DOHH2 (cell line): ENCODE data around the gene WDFY2.

Experiments used
- EZH2phosphoT487 ChIP-seq: fragments of 200-600 bp; sonication (generic); IDR thresholded peaks from 2 replicates; pipeline ENCODE4 v1.6.1; 2017; ENCODE audit warnings: borderline replicate concordance, mild to moderate bottlenecking, antibody characterized with exemption, low read length, moderate library complexity, mixed read lengths
- TF ChIP-seq, protein P1 (sequence below): fragments of 200-600 bp; sonication (generic); IDR thresholded peaks from one replicate; pipeline ENCODE4 v1.5.1; 2014; ENCODE audit warnings: antibody characterized with exemption, mild to moderate bottlenecking, low read depth, low read length; ENCODE audit not compliant: poor library complexity, severe bottlenecking

DNA sequence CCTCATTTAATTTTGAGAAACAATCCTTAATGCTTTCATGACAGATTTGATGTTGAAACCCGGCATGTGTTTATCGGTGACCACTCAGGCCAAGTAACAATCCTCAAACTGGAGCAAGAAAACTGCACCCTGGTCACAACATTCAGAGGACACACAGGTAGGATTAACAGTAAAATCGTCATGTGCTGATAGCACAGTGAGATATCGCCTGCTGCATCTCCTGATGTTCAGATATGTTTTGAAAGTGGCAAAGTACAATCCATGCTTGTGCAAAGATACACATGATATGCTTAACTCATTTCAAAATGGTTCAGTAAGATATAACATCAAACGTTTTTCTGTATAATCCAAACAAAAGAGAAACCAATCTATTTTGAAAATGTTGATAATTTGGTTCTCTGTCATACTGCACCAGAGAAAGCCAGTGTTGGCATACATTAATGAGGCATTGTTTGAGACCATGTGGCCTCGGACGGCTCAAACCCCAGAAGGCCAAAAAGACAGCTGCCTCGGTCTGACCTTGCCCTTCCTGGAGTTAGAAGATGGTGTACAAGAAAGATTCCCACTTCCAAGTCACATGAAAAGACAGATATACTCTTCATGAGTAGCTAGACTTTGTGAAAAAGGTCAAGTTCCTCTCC, 143.5 kb downstream of the WDFY2 start:
- no peak for TF ChIP-seq EZH2phosphoT487
- TF ChIP-seq, protein P1, sequence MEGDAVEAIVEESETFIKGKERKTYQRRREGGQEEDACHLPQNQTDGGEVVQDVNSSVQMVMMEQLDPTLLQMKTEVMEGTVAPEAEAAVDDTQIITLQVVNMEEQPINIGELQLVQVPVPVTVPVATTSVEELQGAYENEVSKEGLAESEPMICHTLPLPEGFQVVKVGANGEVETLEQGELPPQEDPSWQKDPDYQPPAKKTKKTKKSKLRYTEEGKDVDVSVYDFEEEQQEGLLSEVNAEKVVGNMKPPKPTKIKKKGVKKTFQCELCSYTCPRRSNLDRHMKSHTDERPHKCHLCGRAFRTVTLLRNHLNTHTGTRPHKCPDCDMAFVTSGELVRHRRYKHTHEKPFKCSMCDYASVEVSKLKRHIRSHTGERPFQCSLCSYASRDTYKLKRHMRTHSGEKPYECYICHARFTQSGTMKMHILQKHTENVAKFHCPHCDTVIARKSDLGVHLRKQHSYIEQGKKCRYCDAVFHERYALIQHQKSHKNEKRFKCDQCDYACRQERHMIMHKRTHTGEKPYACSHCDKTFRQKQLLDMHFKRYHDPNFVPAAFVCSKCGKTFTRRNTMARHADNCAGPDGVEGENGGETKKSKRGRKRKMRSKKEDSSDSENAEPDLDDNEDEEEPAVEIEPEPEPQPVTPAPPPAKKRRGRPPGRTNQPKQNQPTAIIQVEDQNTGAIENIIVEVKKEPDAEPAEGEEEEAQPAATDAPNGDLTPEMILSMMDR: no peak
